ENCODE results near the gene SH3TC2. TPM values are rescaled to one million over a fixed set of nuclear protein-coding genes. Genes with fewer than 3 reads are reported as not detected.

SH3TC2 gene
- total RNA-seq, 2 donors from 2014 or later, result 0.66 to 2.5 TPM

- intact Hi-C loops (cut with DNase I), result no loop called here
- H3K4me1 ChIP-seq, result no peaks in the 10 kb centered on the region
- peak; percentile 9 for DNase-seq
These were observed 101.3 kb downstream of the SH3TC2 start for GRCh38 chr5:148961261-148962199.

GRCh38 chr5:148960070-148960769 is 102.6 kb downstream of the SH3TC2 start:
- no peak for TF ChIP-seq CTCF (IDR thresholded peaks at IDR 0.05)
- no peaks in the 10 kb centered on the region for H3K4me1 ChIP-seq

More at GRCh38 chr5:148961261-148962199, 101.3 kb downstream of the SH3TC2 start:
- Histone ChIP-seq H3K27ac (no peak overlapping the region), H3K36me3 (no peaks in the 10 kb centered on the region), H3K9me3 (no peaks in the 10 kb centered on the region), H3K9ac (ENCODE audit: low read depth in 2 of 2, low read length in 2 of 2) (no peak overlapping the region), H3K4me3 (no peak overlapping the region), H3K27me3 (no peaks in the 10 kb centered on the region)
- TF ChIP-seq CTCF (IDR thresholded peaks at IDR 0.05), result no peak

GRCh38 chr5:148957591-148958202 is 105.2 kb downstream of the SH3TC2 start:
- no peaks in the 10 kb centered on the region for H3K4me1 ChIP-seq
- H3K9me3 ChIP-seq, result no peaks in the 10 kb centered on the region
- DNase-seq, result peak; percentile 39
- H3K4me3 ChIP-seq, result no peak overlapping the region
- no peak overlapping the region for H3K27ac ChIP-seq
- H3K36me3 ChIP-seq, result no peaks in the 10 kb centered on the region
- intact Hi-C loops (cut with DNase I), result loop anchor here (5.0 kb wide), 1 partner anchor 135 kb away; no protein-coding TSS in a partner anchor
- TF ChIP-seq CTCF (IDR thresholded peaks at IDR 0.05), result peak; percentile 76
- no peak overlapping the region for H3K9ac ChIP-seq (ENCODE audit: low read depth in 2 of 2, low read length in 2 of 2)
- H3K27me3 ChIP-seq, result no peaks in the 10 kb centered on the region

More at GRCh38 chr5:148960070-148960769, 102.6 kb downstream of the SH3TC2 start:
- intact Hi-C loops (cut with DNase I), result no loop called here
- Histone ChIP-seq H3K36me3 (no peaks in the 10 kb centered on the region), H3K27ac (no peak overlapping the region), H3K4me3 (no peak overlapping the region), H3K9ac (ENCODE audit: low read depth in 2 of 2, low read length in 2 of 2) (no peak overlapping the region), H3K9me3 (no peaks in the 10 kb centered on the region), H3K27me3 (no peaks in the 10 kb centered on the region)
- DNase-seq, result no peak

- H3K27me3 ChIP-seq, result no peaks in the 10 kb centered on the region
- H3K36me3 ChIP-seq, result no peaks in the 10 kb centered on the region
- TF ChIP-seq CTCF (IDR thresholded peaks at IDR 0.05), result no peak
- peak; percentile 29 for DNase-seq
- no peaks in the 10 kb centered on the region for H3K4me1 ChIP-seq
- no peak overlapping the region for H3K4me3 ChIP-seq
- no peak overlapping the region for H3K27ac ChIP-seq
- no peaks in the 10 kb centered on the region for H3K9me3 ChIP-seq
- H3K9ac ChIP-seq (ENCODE audit: low read depth in 2 of 2, low read length in 2 of 2), result no peak overlapping the region
- intact Hi-C loops (cut with DNase I), result loop anchor here (5.0 kb wide), 1 partner anchor 134 kb away; no protein-coding TSS in a partner anchor
These were observed 106.1 kb downstream of the SH3TC2 start for GRCh38 chr5:148956477-148957385.

Small RNA genes lying within 50 kb of the gene (microRNA-seq; reads per million reads assigned to microRNA genes)
- gene MIR584, result 27.0 reads per million, percentile 32 among the genes with 10 or more reads in this experiment

Other genes starting within 250 kb of the SH3TC2 start
- gene ADRB2, start 236.5 kb downstream of the SH3TC2 start, total RNA-seq, result 1 to 10 TPM in 1 of 2 donors, under 1 TPM in 1; 0.94 to 1.2 TPM
- 1 to 10 TPM; 2.3 to 4.1 TPM for gene ABLIM3, start 78.4 kb upstream of the SH3TC2 start, total RNA-seq
- gene AFAP1L1, start 208.8 kb upstream of the SH3TC2 start, total RNA-seq, result 1 to 10 TPM; 1.6 to 4.0 TPM